HTERT RPE-1 (cell line): Measurements from ENCODE around the gene KMT5B.

Experiments
- in situ Hi-C: fragments of 300-500 bp; cut with MboI; formaldehyde crosslinking; loops from 4 replicates; pipeline ENCODE4 v1.14.3; 2020; ENCODE audit warnings: low sequenced_read_pairs

The KMT5B gene

GRCh38 chr11:68216171-68216938 is 3.3 kb upstream of the KMT5B start:
- in situ Hi-C loops: no loop called here

- in situ Hi-C loops: no loop called here
These were observed 2.6 kb upstream of the KMT5B start for GRCh38 chr11:68215524-68216170.

GRCh38 chr11:68215087-68215445 is 2.0 kb upstream of the KMT5B start:
- in situ Hi-C loops: no loop called here

DNA sequence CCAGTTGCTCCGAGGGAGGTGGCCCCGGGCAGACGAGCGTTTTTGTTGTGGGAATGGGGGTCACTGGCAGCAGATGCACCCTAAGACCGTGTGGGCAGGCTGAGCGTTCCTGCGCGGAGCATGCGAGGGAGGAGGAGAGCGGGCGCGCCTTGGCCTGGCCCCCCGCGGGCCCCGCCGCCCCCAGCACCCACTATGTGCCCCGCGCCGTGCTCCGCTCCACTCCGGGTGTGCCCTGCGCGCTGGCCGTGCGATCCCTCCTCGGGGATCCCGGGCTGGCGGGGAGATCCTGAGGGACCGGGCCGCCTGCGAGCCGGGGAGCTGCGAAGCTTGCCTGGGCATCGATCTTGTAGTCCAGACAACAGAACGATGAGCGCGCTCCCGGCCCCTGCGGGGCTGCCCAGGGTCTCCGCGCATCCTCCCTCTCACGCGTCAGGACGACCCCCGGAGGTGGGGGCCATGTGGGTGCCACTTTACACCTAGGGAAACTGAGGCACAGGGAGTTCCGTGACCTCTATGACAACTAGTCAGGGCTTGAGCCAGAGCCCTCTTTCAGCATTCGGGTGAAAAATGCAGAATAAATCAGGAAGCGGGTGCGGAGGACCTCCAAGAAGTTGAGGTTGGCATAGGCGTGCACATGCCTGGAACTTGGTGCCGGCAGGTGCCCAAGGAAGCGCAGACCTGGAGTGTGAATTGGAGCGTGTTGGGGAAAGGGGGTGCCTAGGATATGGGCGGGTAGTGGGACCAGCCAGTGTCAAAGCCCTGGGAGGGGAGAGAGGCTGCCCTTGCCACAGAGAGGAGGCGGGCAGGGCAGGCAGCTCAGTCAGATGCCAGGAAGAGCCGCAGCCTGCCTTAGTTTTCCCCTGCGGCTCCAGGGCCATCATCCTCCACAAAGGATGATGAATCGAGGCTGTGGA is 1.3 kb upstream of the KMT5B start:
- in situ Hi-C loops: no loop called here

GRCh38 chr11:68213555-68214172 is 568 bp upstream of the KMT5B start:
- in situ Hi-C loops: no loop called here

DNA sequence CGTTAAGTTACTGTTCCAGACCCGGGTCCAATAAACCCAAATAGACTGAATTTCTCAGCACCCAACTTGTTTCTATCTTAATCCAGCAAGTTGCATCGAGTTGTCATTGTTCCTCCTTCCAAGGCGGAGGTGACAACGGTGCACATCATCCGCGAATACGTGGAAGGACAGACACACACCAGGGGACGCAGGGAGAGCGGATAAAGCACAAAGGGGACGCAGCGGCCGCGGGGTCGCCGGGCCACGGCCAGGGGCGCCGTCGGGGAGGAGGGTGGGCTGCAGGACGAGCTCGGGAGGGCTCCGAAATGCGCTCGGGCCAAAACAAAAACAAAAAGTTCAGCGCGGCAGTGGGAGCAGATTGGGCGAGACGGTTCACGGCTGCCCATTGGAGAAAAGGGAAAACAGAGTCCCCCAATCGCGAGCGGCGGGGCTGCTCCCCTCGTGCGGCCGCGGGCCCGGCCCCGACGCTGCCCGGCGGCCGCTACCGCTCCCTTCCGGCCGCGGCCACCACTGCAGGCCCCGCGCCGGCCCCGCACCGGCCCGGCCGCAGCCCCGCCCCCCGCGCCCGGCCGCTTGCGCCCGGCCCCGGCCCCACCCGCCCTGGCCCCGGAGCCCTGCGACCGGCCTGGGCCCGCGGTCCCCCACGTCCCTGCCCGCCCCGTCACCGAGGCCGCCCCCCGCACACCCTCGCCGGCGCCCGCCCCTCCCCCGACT is 518 bp downstream of the KMT5B start:
- in situ Hi-C loops: no loop called here

DNA sequence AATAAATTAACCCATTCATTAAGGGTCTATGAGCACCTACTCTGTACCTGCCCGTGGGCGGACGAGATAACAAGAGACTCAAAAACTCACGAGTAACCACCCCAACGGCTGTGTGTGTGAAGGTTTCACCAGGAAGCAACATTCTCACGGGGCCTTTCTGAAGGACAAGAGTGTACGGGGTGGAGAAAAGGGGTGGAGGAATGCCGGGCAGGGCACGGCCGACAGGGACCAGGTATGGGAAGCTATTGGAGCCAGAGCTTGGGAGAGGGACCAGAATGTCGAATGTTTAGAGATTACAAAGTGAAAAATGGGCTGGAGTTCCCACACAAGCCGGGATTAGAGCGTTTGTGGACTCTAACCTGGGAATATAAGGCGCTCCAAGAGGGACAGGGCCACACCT is 1.6 kb downstream of the KMT5B start:
- in situ Hi-C loops: no loop called here

GRCh38 chr11:68206211-68206610 is 6.9 kb downstream of the KMT5B start:
- in situ Hi-C loops: no loop called here

DNA sequence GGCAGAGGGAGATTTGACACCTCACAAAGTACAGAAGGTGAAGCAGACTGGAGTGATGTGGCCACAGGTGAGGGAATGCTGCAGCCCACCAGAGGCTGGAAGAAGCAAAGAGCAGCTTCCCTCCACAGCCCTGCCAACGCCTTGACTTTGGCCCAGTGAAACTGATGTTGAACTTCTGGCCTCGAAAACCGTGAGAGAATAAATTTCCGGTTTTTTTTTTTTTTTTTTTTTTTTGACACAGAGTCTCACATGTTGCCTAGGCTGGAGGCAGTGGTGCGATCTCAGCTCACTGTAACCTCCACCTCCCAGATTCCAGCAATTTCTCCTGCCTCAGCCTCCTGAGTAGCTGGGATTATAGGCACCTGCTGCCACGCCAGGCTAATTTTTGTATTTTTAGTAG is 8.7 kb downstream of the KMT5B start:
- in situ Hi-C loops: no loop called here

DNA sequence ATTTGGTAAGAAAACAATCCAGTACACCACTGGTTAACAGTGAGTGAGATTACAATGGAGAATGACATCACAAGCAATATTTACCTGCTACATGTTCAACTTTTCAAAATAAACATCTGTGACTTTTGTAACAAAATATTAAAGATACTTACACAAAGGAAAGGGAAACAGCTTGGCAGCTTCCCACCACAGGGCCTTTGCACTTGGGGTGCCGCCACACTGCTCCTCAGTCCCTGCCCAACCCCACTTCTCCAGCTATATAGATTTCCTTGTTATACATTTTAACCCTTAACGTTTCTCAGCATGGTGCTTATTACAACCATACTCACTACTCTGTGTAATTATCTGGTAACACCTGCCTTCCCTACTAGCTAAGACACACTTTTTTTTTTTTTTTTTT is 10.9 kb downstream of the KMT5B start:
- in situ Hi-C loops: no loop called here

GRCh38 chr11:68201492-68201891 is 11.6 kb downstream of the KMT5B start:
- in situ Hi-C loops: no loop called here

- in situ Hi-C loops: no loop called here
These were observed 12.5 kb downstream of the KMT5B start for GRCh38 chr11:68200639-68201038.

- in situ Hi-C loops: no loop called here
These were observed 13.7 kb downstream of the KMT5B start for GRCh38 chr11:68199295-68199987.

- in situ Hi-C loops: no loop called here
These were observed 16.9 kb downstream of the KMT5B start for GRCh38 chr11:68196219-68196618.

DNA sequence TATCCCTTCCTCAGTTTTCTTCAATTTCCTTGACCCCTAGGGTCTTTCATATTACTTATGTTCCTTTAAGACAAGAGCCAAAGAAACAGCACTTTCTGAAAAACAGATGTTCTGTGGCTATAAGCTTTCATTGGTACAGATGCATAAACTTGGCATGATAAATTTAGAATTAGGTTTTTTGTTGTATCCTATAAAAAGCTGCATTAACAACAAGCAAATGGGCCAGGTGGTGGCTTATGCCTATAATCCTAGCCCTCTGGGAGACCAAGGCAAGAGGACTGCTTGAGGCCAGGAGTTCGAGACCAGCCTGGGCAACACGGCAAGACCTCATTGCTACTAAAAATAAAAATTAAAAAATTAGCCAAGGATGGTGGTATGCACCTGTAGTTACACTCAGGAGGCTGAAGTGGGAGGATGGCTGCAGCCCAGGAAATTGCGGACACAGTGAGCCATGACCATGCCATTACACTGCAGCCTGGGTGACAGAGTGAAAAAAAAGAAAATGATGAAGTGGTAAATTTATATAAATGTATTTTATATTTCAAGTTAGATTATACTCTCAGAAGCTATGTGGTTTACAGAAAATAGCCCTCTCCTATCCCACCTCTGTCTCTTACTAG is 18.3 kb downstream of the KMT5B start:
- in situ Hi-C loops: no loop called here

DNA sequence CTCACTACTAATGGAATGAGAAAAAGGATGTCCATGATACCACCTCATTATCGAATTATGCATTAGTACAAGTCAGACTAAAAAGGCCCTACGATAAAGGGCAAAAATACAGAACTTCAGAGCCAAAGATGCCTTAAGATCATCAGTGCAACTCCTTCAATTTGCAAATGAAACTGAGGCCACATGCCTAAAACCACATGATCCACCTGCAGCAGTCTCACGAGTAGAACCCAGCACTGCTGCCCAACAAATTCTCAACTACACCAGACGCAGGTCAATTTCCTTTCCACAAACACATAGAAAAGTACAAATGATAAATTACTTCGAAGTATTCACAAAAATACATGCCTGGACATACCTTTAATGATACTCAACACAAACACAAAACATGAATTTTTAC is 20.1 kb downstream of the KMT5B start:
- in situ Hi-C loops: no loop called here

- in situ Hi-C loops: no loop called here
These were observed 21.2 kb downstream of the KMT5B start for GRCh38 chr11:68191661-68192579.

DNA sequence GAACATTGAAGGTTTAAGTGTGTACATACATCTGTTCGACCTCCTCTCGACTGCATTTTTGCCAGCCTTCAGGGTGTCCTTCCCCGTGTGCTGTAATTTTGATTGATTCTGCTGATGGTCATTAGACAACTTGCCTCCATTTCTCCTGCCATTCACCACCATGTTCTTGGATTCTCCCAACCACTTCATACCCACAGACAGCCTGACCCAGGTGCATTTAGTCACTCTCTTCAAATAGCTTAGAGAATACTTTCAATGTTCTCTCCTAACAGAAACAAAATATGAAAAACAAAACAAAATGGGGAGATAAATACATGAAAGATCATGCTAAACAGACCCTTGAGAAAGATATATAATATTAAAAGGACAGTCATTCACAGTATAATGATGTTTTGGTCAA is 23.2 kb downstream of the KMT5B start:
- in situ Hi-C loops: no loop called here

DNA sequence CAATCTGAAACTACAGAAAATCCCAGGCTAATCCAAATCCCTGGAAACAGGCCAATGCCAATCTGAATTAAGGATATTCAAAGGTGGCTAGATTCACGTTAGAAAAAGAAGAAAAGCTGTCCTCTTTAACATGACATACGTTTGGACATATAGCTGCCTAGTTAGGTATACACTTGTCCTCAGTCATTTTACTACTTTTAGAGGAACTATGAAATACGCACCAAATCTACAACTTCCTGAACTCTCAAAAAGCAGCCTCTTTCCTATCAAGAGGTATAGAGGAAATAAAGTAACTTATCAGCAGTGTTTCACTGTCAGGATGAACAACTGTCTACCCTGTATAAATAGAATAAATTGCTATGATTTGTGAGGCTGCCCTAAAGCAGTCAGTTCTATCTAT is 24.0 kb downstream of the KMT5B start:
- in situ Hi-C loops: no loop called here
